Astrocyte (in vitro differentiated cells and primary cell): ENCODE measurements around the gene MAP7. TPM values are rescaled to one million over a fixed set of nuclear protein-coding genes. Genes with fewer than 3 reads are reported as not detected.

Experiments used
- DNase-seq: peaks from one replicate; pipeline ENCODE4 v3.0.0-alpha.2; 2010; ENCODE audit warnings: low read depth
- FAIRE-seq: peaks from 2 replicates; lab custom pipeline; 2011; peaks lifted over from hg19 to GRCh38; lab: Jason Lieb, UNC
- H2AFZ ChIP-seq: 2 replicates; pipeline ENCODE4 v1.6.0; 2012; ENCODE audit warnings: low read depth, low read length, inconsistent platforms
- H3K27ac ChIP-seq: 2 replicates; pipeline ENCODE4 v1.5.1; 2011; ENCODE audit warnings: low read depth, low read length, inconsistent platforms
- H3K27me3 ChIP-seq: 2 replicates; pipeline ENCODE4 v1.6.0; 2011; ENCODE audit warnings: low read length, inconsistent platforms; ENCODE audit not compliant: insufficient read depth
- H3K36me3 ChIP-seq: 2 replicates; pipeline ENCODE4 v1.5.1; 2011; ENCODE audit warnings: low read length, inconsistent platforms; ENCODE audit not compliant: insufficient read depth
- H3K4me1 ChIP-seq: 2 replicates; pipeline ENCODE4 v1.5.1; 2011; ENCODE audit warnings: low read length, inconsistent platforms; ENCODE audit not compliant: insufficient read depth
- H3K4me2 ChIP-seq: 2 replicates; pipeline ENCODE4 v1.6.0; 2012; ENCODE audit warnings: low read length, inconsistent platforms
- H3K4me3 ChIP-seq: 2 replicates; pipeline ENCODE4 v1.5.1; 2011; ENCODE audit warnings: low read depth, mild to moderate bottlenecking, low read length, inconsistent platforms; ENCODE audit not compliant: insufficient read depth
- H3K79me2 ChIP-seq: 2 replicates; pipeline ENCODE4 v1.6.0; 2012; ENCODE audit warnings: mild to moderate bottlenecking, low read length, inconsistent platforms; ENCODE audit not compliant: insufficient read depth
- H3K9ac ChIP-seq: 2 replicates; pipeline ENCODE4 v1.6.0; 2012; ENCODE audit warnings: mild to moderate bottlenecking, low read length, inconsistent platforms
- H3K9me3 ChIP-seq: 2 replicates; pipeline ENCODE4 v1.5.1; 2012; ENCODE audit warnings: low read depth, mild to moderate bottlenecking, low read length, inconsistent platforms; ENCODE audit not compliant: insufficient read depth
- H4K20me1 ChIP-seq: 2 replicates; pipeline ENCODE4 v1.6.0; 2012; ENCODE audit warnings: low read length, inconsistent platforms; ENCODE audit not compliant: insufficient read depth
- H3K27ac Mint-ChIP-seq: one replicate; pipeline ENCODE4 v1.8.0; 2021; ENCODE audit warnings: mild to moderate bottlenecking, mixed read lengths; ENCODE audit not compliant: unreplicated experiment
- H3K27me3 Mint-ChIP-seq: one replicate; pipeline ENCODE4 v1.8.0; 2021; ENCODE audit warnings: low read depth, mixed read lengths; ENCODE audit not compliant: unreplicated experiment
- H3K36me3 Mint-ChIP-seq: one replicate; pipeline ENCODE4 v1.8.0; 2021; ENCODE audit warnings: low read depth, mixed read lengths; ENCODE audit not compliant: unreplicated experiment
- H3K4me1 Mint-ChIP-seq: one replicate; pipeline ENCODE4 v1.8.0; 2021; ENCODE audit warnings: low read depth, mixed read lengths; ENCODE audit not compliant: unreplicated experiment
- H3K4me3 Mint-ChIP-seq: one replicate; pipeline ENCODE4 v1.8.0; 2021; ENCODE audit warnings: mild to moderate bottlenecking, moderate library complexity, mixed read lengths; ENCODE audit not compliant: unreplicated experiment
- H3K9me3 Mint-ChIP-seq: one replicate; pipeline ENCODE4 v1.8.0; 2021; ENCODE audit warnings: mild to moderate bottlenecking, mixed read lengths; ENCODE audit not compliant: unreplicated experiment
- EZH2 ChIP-seq: IDR thresholded peaks from 2 replicates; pipeline ENCODE4 v1.6.1; 2012; ENCODE audit warnings: mild to moderate bottlenecking, low read length, inconsistent platforms; ENCODE audit not compliant: insufficient read depth
- total RNA-seq: library from RNA; stranded (reverse); gene quantifications from 2 replicates; pipeline ENCODE4 v1.2.1, GENCODE V29; 2021
- TF ChIP-seq, protein P1 (sequence below): IDR thresholded peaks from 2 replicates; pipeline ENCODE4 v1.5.1; 2011; ENCODE audit warnings: low read depth, mild to moderate bottlenecking, inconsistent platforms, low read length, moderate library complexity; ENCODE audit not compliant: insufficient read depth

MAP7 gene
- total RNA-seq, 1 donor from 2014 or later, result 3.3 TPM

DNA sequence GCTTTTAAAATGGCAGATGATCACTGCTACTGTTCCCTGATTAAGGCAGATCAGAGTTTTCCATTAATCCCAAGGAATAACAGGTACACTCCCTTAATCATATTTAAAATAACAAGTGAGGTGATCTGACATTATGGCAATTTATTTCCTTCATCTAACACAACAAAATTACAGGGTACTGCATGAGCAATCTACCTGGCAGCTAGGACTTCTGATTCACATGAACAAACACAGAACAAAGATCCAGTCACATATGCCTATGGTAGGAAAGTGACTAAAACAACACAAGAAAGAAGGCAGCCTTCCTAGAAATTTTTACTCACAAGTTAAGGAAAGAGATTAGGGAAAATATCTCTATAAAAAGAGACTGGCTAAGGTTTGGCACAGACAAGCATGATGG, 33.2 kb downstream of the MAP7 start:
- peaks cover 3% of the 10 kb centered on the region for H3K4me1 Mint-ChIP-seq
- DNase-seq (no peak), FAIRE-seq (no peak)
- no peaks in the 10 kb centered on the region for H3K27me3 Mint-ChIP-seq
- Histone ChIP-seq H3K27me3 (peaks cover 3% of the 10 kb centered on the region), H3K9me3 (no peaks in the 10 kb centered on the region), H3K79me2 (no peaks in the 10 kb centered on the region), H3K4me2 (no peak overlapping the region), H4K20me1 (no peaks in the 10 kb centered on the region), H3K9ac (no peak overlapping the region), H3K36me3 (no peaks in the 10 kb centered on the region), H3K4me1 (no peaks in the 10 kb centered on the region), H3K4me3 (no peak overlapping the region), H2AFZ (no peak overlapping the region), H3K27ac (no peak overlapping the region)
- H3K9me3 Mint-ChIP-seq, result no peaks in the 10 kb centered on the region
- no peak overlapping the region for H3K4me3 Mint-ChIP-seq
- H3K36me3 Mint-ChIP-seq, result no peaks in the 10 kb centered on the region
- TF ChIP-seq, protein P1, sequence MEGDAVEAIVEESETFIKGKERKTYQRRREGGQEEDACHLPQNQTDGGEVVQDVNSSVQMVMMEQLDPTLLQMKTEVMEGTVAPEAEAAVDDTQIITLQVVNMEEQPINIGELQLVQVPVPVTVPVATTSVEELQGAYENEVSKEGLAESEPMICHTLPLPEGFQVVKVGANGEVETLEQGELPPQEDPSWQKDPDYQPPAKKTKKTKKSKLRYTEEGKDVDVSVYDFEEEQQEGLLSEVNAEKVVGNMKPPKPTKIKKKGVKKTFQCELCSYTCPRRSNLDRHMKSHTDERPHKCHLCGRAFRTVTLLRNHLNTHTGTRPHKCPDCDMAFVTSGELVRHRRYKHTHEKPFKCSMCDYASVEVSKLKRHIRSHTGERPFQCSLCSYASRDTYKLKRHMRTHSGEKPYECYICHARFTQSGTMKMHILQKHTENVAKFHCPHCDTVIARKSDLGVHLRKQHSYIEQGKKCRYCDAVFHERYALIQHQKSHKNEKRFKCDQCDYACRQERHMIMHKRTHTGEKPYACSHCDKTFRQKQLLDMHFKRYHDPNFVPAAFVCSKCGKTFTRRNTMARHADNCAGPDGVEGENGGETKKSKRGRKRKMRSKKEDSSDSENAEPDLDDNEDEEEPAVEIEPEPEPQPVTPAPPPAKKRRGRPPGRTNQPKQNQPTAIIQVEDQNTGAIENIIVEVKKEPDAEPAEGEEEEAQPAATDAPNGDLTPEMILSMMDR, result no peak
- no peak for TF ChIP-seq EZH2
- H3K27ac Mint-ChIP-seq, result no peak overlapping the region

DNA sequence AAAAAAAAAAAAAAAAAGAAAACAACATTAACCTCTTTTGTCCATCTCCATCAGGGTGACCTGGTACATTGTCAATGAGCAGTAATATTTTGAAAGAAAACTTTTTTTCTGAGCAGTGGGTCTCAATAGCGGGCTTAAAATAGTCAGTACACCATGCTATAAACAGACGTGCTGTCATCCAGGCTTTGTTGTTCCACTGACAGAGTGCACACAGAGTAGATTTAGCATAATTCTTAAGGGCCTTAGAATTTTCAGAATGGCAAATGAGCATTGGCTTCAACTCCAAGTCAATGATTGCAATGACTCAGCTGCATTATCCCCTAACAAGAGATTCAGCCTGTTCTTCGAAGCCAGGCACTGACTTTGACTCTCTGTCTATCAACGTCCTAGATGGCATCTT, 35.6 kb downstream of the MAP7 start:
- Mint-ChIP-seq H3K9me3 (no peaks in the 10 kb centered on the region), H3K36me3 (no peaks in the 10 kb centered on the region), H3K4me1 (peaks cover 3% of the 10 kb centered on the region), H3K27ac (no peak overlapping the region), H3K4me3 (no peak overlapping the region), H3K27me3 (no peaks in the 10 kb centered on the region)
- no peaks in the 10 kb centered on the region for H3K79me2 ChIP-seq
- H3K4me3 ChIP-seq, result no peak overlapping the region
- TF ChIP-seq, protein P1, result no peak
- TF ChIP-seq EZH2, result no peak
- H3K9ac ChIP-seq, result no peak overlapping the region
- H3K27me3 ChIP-seq, result no peaks in the 10 kb centered on the region
- H2AFZ ChIP-seq, result no peak overlapping the region
- no peaks in the 10 kb centered on the region for H4K20me1 ChIP-seq
- H3K4me1 ChIP-seq, result no peaks in the 10 kb centered on the region
- DNase-seq, result no peak
- H3K27ac ChIP-seq, result no peak overlapping the region
- no peak overlapping the region for H3K4me2 ChIP-seq
- FAIRE-seq, result no peak
- H3K9me3 ChIP-seq, result no peaks in the 10 kb centered on the region
- no peaks in the 10 kb centered on the region for H3K36me3 ChIP-seq

DNA sequence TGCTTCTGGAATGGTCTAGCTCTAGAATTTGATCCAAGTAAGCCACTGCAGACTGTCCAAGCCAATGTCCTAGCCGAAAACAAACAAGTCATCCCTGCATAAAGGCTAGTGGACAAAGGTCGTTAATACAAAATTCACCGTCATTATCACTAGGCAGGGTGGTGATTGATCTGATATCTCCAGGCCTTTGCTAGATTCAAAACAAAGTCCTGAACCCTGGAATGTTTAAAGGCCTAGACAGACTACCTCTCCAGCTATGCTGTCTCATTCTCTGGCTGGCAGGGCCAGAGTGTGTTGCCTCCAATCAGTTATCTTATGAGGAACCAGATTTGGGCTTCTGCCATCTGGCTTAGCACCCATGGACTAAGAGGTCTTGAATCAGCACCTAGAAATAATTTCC, 38.3 kb downstream of the MAP7 start:
- H3K9me3 ChIP-seq, result no peaks in the 10 kb centered on the region
- H4K20me1 ChIP-seq, result no peaks in the 10 kb centered on the region
- DNase-seq (peak; percentile 12), FAIRE-seq (no peak)
- no peaks in the 10 kb centered on the region for H3K4me1 ChIP-seq
- Mint-ChIP-seq H3K27me3 (no peaks in the 10 kb centered on the region), H3K4me1 (peaks cover 4% of the 10 kb centered on the region), H3K36me3 (no peaks in the 10 kb centered on the region), H3K4me3 (no peak overlapping the region), H3K9me3 (no peaks in the 10 kb centered on the region), H3K27ac (no peak overlapping the region)
- H3K36me3 ChIP-seq, result no peaks in the 10 kb centered on the region
- no peak overlapping the region for H2AFZ ChIP-seq
- H3K9ac ChIP-seq, result no peak overlapping the region
- H3K4me2 ChIP-seq, result no peak overlapping the region
- TF ChIP-seq EZH2, result no peak
- TF ChIP-seq, protein P1, result no peak
- H3K27ac ChIP-seq, result no peak overlapping the region
- H3K27me3 ChIP-seq, result no peaks in the 10 kb centered on the region
- H3K79me2 ChIP-seq, result no peaks in the 10 kb centered on the region
- H3K4me3 ChIP-seq, result no peak overlapping the region
